GM12801 (cell line): ENCODE data around the gene MTMR8.

Experiments
- CTCF ChIP-seq: IDR thresholded peaks from one replicate; pipeline ENCODE4 v1.5.1; 2011; ENCODE audit warnings: control low read depth; ENCODE audit not compliant: insufficient read length; ENCODE audit errors: extremely low read depth

MTMR8 gene

GRCh38 chrX:64394874-64395567 is at the start of gene MTMR8:
Gene MTMR8 (minus strand): TSS chrX:64395452. CDS start chrX:64395363, 89 bp downstream.
- no peak for TF ChIP-seq CTCF

DNA sequence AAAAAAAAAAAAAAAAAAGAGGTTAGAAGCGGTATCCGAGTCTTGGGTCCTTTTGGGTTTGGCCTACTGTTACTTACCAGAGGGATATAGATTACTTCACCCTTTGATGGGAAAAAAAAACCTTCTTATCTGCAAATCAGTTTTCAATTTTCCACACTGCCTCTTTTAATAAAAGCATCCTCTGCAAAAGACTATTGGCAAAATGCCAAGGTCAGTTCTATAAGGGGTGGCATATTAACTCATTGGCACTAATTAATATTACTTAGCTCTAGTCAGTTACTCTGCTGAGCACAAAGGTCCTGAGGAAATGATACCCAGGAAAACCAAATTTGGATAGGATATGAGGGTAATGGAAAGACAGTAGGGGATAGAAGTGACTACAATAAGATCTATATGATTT is 44.3 kb upstream of the MTMR8 start:
- no peak for TF ChIP-seq CTCF

DNA sequence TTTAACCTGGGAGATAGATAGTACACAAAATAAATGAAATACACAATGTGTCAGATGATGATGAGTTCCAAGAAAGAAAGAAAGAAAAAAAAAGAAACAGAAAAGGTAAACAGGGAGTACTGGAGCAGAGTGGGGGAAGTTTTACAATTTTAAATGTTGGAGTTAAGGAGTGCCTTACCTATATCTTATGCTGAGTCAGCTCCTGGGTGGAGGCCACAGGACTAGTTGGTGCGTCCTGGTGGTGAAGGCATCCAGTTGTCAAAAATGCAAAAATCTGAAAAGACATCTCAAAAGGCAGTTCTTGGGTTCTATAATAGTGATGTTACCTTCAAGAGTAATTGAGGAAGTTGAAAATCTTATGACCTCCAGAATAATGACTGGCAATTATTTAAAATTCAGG is 42.4 kb upstream of the MTMR8 start:
- TF ChIP-seq CTCF, result no peak

DNA sequence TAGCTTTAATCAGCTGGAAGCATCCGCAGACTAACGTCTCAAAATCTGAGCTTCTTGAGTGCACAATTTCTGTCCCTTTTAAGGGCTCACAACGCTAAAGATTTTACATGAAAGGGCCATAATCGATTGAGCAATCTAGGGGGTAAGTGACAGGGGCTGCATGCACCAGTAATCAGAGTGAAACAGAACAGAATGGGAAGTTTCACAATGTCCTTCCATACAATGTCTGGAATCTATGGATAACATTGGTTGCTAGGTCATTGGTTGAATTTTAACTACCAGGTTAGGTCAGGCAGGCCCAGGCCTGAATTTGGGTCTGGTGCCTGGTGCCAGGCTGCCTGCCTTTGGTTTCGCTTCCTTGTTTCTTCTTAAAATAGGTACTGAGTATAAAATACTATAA is 42.0 kb upstream of the MTMR8 start:
- TF ChIP-seq CTCF, result no peak

- no peak for TF ChIP-seq CTCF
Measured at GRCh38 chrX:64428371-64428770, 33.1 kb upstream of the MTMR8 start.

DNA sequence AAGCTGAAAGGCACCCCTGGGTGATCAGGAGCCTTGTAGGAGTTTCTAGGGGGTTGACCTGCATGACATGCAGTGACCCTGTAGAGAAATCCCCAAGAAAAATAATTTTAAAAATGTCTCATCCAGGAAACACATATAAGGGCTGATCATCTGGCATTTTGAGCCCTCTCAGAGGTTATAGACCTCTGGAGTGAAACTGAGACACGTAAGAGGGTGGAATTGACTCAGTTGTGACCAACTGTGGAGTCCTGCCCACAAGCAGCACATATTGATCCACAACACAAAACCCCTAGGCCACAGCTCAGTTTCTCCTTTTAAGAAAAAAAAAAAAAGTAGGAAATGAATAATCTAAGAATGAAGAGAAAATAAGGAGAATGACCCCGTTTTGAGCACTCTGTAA is 32.5 kb upstream of the MTMR8 start:
- TF ChIP-seq CTCF, result no peak

GRCh38 chrX:64427281-64427680 is 32.0 kb upstream of the MTMR8 start:
- no peak for TF ChIP-seq CTCF
